GM12878 (cell line): ENCODE measurements around the gene CSDE1. TPM values are rescaled to one million over a fixed set of nuclear protein-coding genes. Genes with fewer than 3 reads are reported as not detected.

ENCODE experiments used
- ATAC-seq: fragments of 200-7000 bp; cut with Tn5 transposase; 3 replicates; pipeline ENCODE4 v1.9.1; 2020; ENCODE audit warnings: mild to moderate bottlenecking, moderate library complexity
- BruUV-seq: library from RNA; stranded (reverse); fragments of 400-500 nt; replicated peaks from 2 replicates; lab custom pipeline; 2021; lab: Mats Ljungman, UMichigan
- CTCF ChIA-PET: fragments of 300-600 bp; sonication (Branson Sonifier 250); formaldehyde crosslinking; extraction: SDS; loops from one replicate; lab custom pipeline; 2021; ENCODE audit warnings: inconsistent platforms; lab: Yijun Ruan, JAX
- POLR2A ChIA-PET: fragments of 350-600 bp; formaldehyde crosslinking; extraction: SDS; loops from one replicate; lab custom pipeline; 2021; ENCODE audit warnings: inconsistent platforms; lab: Charles Lee
- RAD21 ChIA-PET: fragments of 300-600 bp; sonication (Branson Sonifier 250); formaldehyde crosslinking; loops from one replicate; lab custom pipeline; 2023; ENCODE audit warnings: antibody characterized with exemption; ENCODE audit not compliant: unreplicated experiment; lab: Charles Lee
- SMC1A ChIA-PET: fragments of 300-600 bp; sonication (Branson Sonifier 250); formaldehyde crosslinking; loops from one replicate; lab custom pipeline; 2023; ENCODE audit not compliant: unreplicated experiment, uncharacterized antibody; lab: Charles Lee
- DNase-seq: peaks from one replicate; pipeline ENCODE4 v3.0.0-alpha.2; 2011; ENCODE audit warnings: low read depth, low spot score
- FAIRE-seq: peaks from 3 replicates; lab custom pipeline; 2011; peaks lifted over from hg19 to GRCh38; lab: Jason Lieb, UNC
- H2AFZ ChIP-seq: 2 replicates; pipeline ENCODE4 v1.6.0; 2011; ENCODE audit warnings: low read depth, low read length, control low read depth; ENCODE audit not compliant: control insufficient read depth
- H3K27ac ChIP-seq: 2 replicates; pipeline ENCODE4 v1.5.1; 2011; ENCODE audit warnings: control low read depth; ENCODE audit not compliant: control insufficient read depth, insufficient read depth
- H3K27me3 ChIP-seq, 2 experiments: replicated peaks in 1 of 2; 2 replicates each; pipeline versions ENCODE4 v1.6.0 to v1.6.1; 2011; ENCODE audit warnings: low read length in 1 of 2; ENCODE audit not compliant: control insufficient read depth in 2 of 2, insufficient read depth in 2 of 2
- H3K36me3 ChIP-seq, 2 experiments: 2 replicates each; pipeline ENCODE4 v1.5.1; 2011; ENCODE audit warnings: low read length in 1 of 2; ENCODE audit not compliant: control insufficient read depth in 2 of 2, insufficient read depth in 2 of 2
- H3K4me1 ChIP-seq: 2 replicates; pipeline ENCODE4 v1.6.1; 2011; ENCODE audit warnings: mild to moderate bottlenecking, low read length, moderate library complexity, mixed read lengths; ENCODE audit not compliant: control insufficient read depth, insufficient read depth
- H3K4me2 ChIP-seq: 2 replicates; pipeline ENCODE4 v1.6.0; 2011; ENCODE audit warnings: control low read depth; ENCODE audit not compliant: control insufficient read depth, insufficient read depth
- H3K4me3 ChIP-seq: fragments of 200-600 bp; sonication (generic); 2 replicates; pipeline ENCODE4 v1.5.1; 2016
- H3K79me2 ChIP-seq: 2 replicates; pipeline ENCODE4 v1.6.0; 2011; ENCODE audit warnings: low read length; ENCODE audit not compliant: control insufficient read depth, insufficient read depth
- H3K9ac ChIP-seq: 2 replicates; pipeline ENCODE4 v1.8.0; 2011; ENCODE audit warnings: low read length, control low read depth, mixed read lengths; ENCODE audit not compliant: control insufficient read depth, insufficient read depth
- H3K9me3 ChIP-seq: replicated peaks from 3 replicates; pipeline ENCODE4 v1.5.1; 2011; ENCODE audit warnings: mild to moderate bottlenecking, low read length; ENCODE audit not compliant: control insufficient read depth, insufficient read depth
- H4K20me1 ChIP-seq: 2 replicates; pipeline ENCODE4 v1.6.0; 2011; ENCODE audit not compliant: control insufficient read depth, insufficient read depth
- ETV6 ChIP-seq, 2 experiments: fragments of 450-650 bp in 1 of 2; IDR thresholded peaks in 1 of 2; conservative IDR thresholded peaks in 1 of 2; 2 replicates each; pipeline ENCODE4 v1.6.1; 2014; ENCODE audit warnings: antibody characterized with exemption in 1 of 2, borderline replicate concordance in 1 of 2, low read depth in 1 of 2, mild to moderate bottlenecking in 1 of 2, moderate library complexity in 1 of 2
- SMAD1 ChIP-seq: fragments of 450-650 bp; IDR thresholded peaks from 2 replicates; pipeline ENCODE4 v1.6.1; 2018; ENCODE audit warnings: mild to moderate bottlenecking, low read depth; ENCODE audit not compliant: partially characterized antibody
- WGBS: methylation state at CpG from one replicate; pipeline ENCODE4 v1.1.6; 2016; ENCODE audit warnings: low lambda C conversion rate; ENCODE audit not compliant: insufficient replicate concordance, insufficient coverage; ENCODE audit errors: missing lambda C conversion rate; 5-methylcytosine and 5-hydroxymethylcytosine counted together
- in situ Hi-C: fragments of 300-500 bp; cut with MboI; formaldehyde crosslinking; loops from 9 replicates; pipeline ENCODE4 v1.14.3; 2018; ENCODE audit warnings: mixed read lengths
- intact Hi-C: fragments of 100-400 bp; cut with micrococcal nuclease; formaldehyde crosslinking; loops from one replicate; pipeline ENCODE4 v1.14.2; 2022; ENCODE audit not compliant: unreplicated experiment
- polyA plus RNA-seq, 11 experiments: library from polyadenylated mRNA; depleted of rRNA in 4 of 11; unstranded in 6 of 11; stranded (reverse) in 5 of 11; fragments of >200 nt; fragmentation: Nextera tagmentation in 4 of 11; fragmentation: Illumina TruSeq in 1 of 11; extraction: Ambion mirVana in 4 of 11; extraction: Trizol in 1 of 11; gene quantifications; 1 replicate in 1 of 11; 2 replicates in 10 of 11; pipeline versions ENCODE4 v1.2.1 to v1.2.3, GENCODE V29; 2011 to 2016; ENCODE audit warnings: inconsistent platforms in 2 of 11, missing spikeins in 2 of 11, low read depth in 1 of 11
- total RNA-seq, 4 experiments: library from RNA; depleted of rRNA in 3 of 4; stranded (reverse); fragments of >200 nt in 3 of 4; fragmentation: Illumina TruSeq in 1 of 4; extraction: Trizol in 1 of 4; gene quantifications; 2 replicates each; pipeline versions ENCODE4 v1.2.1 to v1.2.3, GENCODE V29; 2013 to 2021
- TF ChIP-seq, protein P1 (sequence below): fragments of 450-650 bp; formaldehyde crosslinking; IDR thresholded peaks from 2 replicates; pipeline ENCODE4 v1.5.0; 2022; ENCODE audit warnings: mild to moderate bottlenecking, missing genetic modification characterization

The CSDE1 gene
- total and polyA plus RNA-seq, 10 of the 15 experiments (the other 5 are each of a cell fraction or from before 2014, with no cell fraction given), result 130 to 390 (median 246) TPM

DNA sequence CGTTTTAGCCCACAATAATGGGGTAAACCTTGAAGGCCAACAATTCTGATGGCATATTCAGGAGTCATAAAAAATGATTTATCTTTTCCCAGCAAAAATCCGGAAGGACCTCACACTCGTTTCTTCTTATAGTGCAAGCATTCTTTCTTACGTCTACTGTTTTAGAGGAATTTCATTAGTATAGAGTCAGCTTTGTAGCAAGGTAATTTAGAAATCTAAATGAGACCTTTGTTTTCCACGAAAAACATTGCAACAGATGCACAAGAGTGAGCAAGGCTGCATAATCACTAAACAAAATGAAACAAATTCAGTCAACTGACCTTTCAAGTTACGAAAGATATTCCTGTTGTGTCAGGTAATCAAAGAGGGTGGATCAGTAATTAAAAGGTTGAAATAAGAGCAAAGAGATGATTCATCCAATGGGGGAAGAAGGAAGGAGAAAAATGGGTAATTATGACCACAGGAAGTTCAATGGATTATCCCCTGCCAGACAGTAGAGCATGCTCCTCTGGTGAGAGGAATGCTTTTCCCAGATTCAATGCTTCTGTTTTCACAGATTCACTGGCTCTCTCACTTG, 560 bp upstream of the CSDE1 start:
- peak; percentile 43 for TF ChIP-seq SMAD1
- TF ChIP-seq, protein P1, sequence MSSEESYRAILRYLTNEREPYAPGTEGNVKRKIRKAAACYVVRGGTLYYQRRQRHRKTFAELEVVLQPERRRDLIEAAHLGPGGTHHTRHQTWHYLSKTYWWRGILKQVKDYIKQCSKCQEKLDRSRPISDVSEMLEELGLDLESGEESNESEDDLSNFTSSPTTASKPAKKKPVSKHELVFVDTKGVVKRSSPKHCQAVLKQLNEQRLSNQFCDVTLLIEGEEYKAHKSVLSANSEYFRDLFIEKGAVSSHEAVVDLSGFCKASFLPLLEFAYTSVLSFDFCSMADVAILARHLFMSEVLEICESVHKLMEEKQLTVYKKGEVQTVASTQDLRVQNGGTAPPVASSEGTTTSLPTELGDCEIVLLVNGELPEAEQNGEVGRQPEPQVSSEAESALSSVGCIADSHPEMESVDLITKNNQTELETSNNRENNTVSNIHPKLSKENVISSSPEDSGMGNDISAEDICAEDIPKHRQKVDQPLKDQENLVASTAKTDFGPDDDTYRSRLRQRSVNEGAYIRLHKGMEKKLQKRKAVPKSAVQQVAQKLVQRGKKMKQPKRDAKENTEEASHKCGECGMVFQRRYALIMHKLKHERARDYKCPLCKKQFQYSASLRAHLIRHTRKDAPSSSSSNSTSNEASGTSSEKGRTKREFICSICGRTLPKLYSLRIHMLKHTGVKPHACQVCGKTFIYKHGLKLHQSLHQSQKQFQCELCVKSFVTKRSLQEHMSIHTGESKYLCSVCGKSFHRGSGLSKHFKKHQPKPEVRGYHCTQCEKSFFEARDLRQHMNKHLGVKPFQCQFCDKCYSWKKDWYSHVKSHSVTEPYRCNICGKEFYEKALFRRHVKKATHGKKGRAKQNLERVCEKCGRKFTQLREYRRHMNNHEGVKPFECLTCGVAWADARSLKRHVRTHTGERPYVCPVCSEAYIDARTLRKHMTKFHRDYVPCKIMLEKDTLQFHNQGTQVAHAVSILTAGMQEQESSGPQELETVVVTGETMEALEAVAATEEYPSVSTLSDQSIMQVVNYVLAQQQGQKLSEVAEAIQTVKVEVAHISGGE, result no peak
- 0 out of 4 replicates have a peak, but pooled peaks of 1 of the 2 experiments have one; percentile 19 for TF ChIP-seq ETV6 (conservative IDR thresholded peaks at IDR 0.05 in 1 of 2, IDR thresholded peaks at IDR 0.05 in 1 of 2; ENCODE audit: borderline replicate concordance in 1 of 2, low read depth in 1 of 2)
- no peaks in the 10 kb centered on the region for H3K36me3 ChIP-seq
- peak overlapping the region; percentile 99 for H3K27ac ChIP-seq
- peaks cover 44% of the 10 kb centered on the region for H3K79me2 ChIP-seq
- peak overlapping the region; percentile 96 for H3K4me3 ChIP-seq
- peak overlapping the region; percentile 100 for H3K9ac ChIP-seq
- SMC1A ChIA-PET, result no interaction called here
- peak overlapping the region; percentile 48 for H3K4me2 ChIP-seq
- DNase-seq (no peak), ATAC-seq (no peak), FAIRE-seq (no peak)
- POLR2A ChIA-PET, result interaction anchor here (1.1 to 6.8 kb wide), 2 partner anchors 24 to 41 kb away, joined by 3 to 36 read pairs; partner anchors contain the start of gene NRAS
- in situ Hi-C loops, result no loop called here
- peak overlapping the region; percentile 91 for H2AFZ ChIP-seq
- RAD21 ChIA-PET, result interaction anchor here (0.9 kb wide), 1 partner anchor 43 kb away, joined by 3 read pairs; no protein-coding TSS in a partner anchor
- CTCF ChIA-PET, result interaction anchor here (1.1 kb wide), 1 partner anchor 11 kb away, joined by 3 read pairs; no protein-coding TSS in a partner anchor
- no peaks in the 10 kb centered on the region for H3K27me3 ChIP-seq
- BruUV-seq, result TSS peak; percentile 86
- H4K20me1 ChIP-seq, result peaks cover 2% of the 10 kb centered on the region
- WGBS, result 26% methylated on average over 6 of the region's 6 CpGs
- no peaks in the 10 kb centered on the region; the same call in 1 of the 3 replicates for H3K9me3 ChIP-seq
- intact Hi-C loops, result loop anchor here (1.0 to 5.0 kb wide), 2 partner anchors 22 to 246 kb away; partner anchors contain the start of genes SIKE1 and TRIM33
- peaks cover 13% of the 10 kb centered on the region; the same call in 1 of the 2 replicates for H3K4me1 ChIP-seq
